ENCODE measurements around the gene LRRTM2. TPM values are rescaled to one million over a fixed set of nuclear protein-coding genes. Genes with fewer than 3 reads are reported as not detected.

LRRTM2 gene
- total RNA-seq, 2 donors from 2014 or later = not detected

DNA sequence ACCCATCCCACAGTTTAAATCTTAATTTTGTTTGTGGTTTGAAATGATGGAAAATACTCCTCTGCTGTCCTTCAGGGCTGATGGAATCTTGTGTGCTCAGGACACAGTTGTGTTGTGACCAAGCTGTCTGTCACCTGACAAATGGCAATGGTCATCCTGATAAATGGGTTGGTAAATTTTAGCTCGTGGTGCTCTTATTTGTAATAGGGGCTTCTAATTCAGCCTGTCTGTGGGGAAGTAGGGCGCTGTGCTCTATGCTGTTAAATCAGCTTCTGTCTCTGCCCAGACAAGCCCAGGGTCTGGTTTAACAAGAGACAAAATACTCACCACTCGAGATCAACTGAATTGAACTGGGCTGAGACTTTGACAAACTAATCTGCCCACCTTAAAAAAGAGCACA lies 4.5 kb downstream of the LRRTM2 start:
- no peak for DNase-seq (ENCODE audit: low spot score)
- Histone ChIP-seq H3K27ac (no peak overlapping the region), H3K4me3 (no peak overlapping the region), H3K9me3 (no peaks in the 10 kb centered on the region), H3K27me3 (replicated peaks; ENCODE audit: insufficient read depth) (no peaks in the 10 kb centered on the region), H3K4me1 (replicated peaks) (peaks cover 4% of the 10 kb centered on the region), H3K36me3 (no peaks in the 10 kb centered on the region)
- WGBS = 27% methylated on average over 3 of the region's 3 CpGs
- TF ChIP-seq POLR2AphosphoS5 (IDR thresholded peaks at IDR 0.05) (no peak), POLR2A (IDR thresholded peaks at IDR 0.05) (no peak)
- TF ChIP-seq, protein P1, sequence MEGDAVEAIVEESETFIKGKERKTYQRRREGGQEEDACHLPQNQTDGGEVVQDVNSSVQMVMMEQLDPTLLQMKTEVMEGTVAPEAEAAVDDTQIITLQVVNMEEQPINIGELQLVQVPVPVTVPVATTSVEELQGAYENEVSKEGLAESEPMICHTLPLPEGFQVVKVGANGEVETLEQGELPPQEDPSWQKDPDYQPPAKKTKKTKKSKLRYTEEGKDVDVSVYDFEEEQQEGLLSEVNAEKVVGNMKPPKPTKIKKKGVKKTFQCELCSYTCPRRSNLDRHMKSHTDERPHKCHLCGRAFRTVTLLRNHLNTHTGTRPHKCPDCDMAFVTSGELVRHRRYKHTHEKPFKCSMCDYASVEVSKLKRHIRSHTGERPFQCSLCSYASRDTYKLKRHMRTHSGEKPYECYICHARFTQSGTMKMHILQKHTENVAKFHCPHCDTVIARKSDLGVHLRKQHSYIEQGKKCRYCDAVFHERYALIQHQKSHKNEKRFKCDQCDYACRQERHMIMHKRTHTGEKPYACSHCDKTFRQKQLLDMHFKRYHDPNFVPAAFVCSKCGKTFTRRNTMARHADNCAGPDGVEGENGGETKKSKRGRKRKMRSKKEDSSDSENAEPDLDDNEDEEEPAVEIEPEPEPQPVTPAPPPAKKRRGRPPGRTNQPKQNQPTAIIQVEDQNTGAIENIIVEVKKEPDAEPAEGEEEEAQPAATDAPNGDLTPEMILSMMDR (IDR thresholded peaks at IDR 0.05) = no peak
- intact Hi-C loops (cut with DNase I) = no loop called here

DNA sequence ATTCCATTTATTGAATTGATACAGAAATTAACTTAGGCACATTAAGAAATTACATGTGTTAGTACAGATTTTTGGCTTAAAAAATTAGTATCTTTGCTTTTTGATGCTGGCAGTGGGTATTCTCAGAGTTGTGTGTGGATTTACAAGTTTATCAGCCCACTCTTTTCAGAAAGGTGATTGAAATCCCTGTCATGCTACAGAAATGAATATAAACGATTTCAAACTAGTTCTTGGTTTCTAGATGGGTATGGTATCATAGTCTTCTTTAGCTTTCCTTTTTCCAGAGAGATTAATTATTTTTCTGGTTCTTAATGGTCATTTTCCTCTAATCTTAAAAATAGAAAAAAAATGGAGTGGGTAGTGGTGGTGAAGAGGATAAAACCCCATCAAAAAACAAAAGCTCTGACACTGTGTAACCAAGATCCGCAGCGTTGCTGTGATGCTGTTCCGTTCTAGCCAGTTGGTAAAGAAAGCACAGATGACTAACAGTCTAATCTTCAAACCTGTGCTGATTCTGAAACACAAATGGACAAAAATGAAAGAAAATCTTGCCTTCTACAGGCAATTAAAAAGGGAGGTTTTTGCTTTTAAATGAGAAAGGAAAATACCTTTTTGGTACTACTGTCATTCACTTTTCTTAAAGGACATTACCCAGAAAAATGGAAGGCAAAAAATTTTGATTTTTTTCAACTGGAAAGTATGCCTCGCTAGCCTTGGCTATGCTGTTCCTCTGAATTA lies 5.2 kb downstream of the LRRTM2 start:
- no peaks in the 10 kb centered on the region for H3K36me3 ChIP-seq
- peaks cover 4% of the 10 kb centered on the region for H3K4me1 ChIP-seq (replicated peaks)
- H3K27ac ChIP-seq = no peak overlapping the region
- intact Hi-C loops (cut with DNase I) = no loop called here
- H3K27me3 ChIP-seq (replicated peaks; ENCODE audit: insufficient read depth) = no peaks in the 10 kb centered on the region
- H3K9me3 ChIP-seq = no peaks in the 10 kb centered on the region
- H3K4me3 ChIP-seq = no peak overlapping the region
- DNase-seq (ENCODE audit: low spot score) = no peak
- TF ChIP-seq, protein P1 (IDR thresholded peaks at IDR 0.05) = no peak
- TF ChIP-seq POLR2A (IDR thresholded peaks at IDR 0.05) (no peak), POLR2AphosphoS5 (IDR thresholded peaks at IDR 0.05) (no peak)
- 43% methylated on average over 5 of the region's 5 CpGs for WGBS

DNA sequence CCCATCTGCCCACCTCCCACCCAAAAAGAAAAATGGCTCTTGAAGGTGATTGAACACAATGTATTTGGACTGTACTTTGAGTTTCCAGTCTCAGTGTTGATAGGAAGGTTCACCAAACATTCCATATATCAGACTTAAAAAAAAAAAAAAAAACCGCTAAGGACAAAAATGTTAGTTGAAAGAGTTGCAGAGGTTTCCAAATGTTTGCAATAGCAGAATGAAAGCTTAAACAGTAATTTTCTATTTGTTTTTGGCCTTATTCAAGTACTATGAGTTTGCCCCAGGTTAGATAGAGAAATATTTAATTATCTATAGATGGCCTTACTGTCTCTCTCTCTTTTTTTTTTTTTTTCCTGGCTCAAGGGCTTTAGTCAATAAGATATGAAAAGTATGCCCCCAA lies 6.1 kb downstream of the LRRTM2 start:
- Histone ChIP-seq H3K36me3 (no peaks in the 10 kb centered on the region), H3K27ac (no peak overlapping the region), H3K4me3 (no peak overlapping the region), H3K27me3 (replicated peaks; ENCODE audit: insufficient read depth) (no peaks in the 10 kb centered on the region), H3K4me1 (replicated peaks) (peaks cover 4% of the 10 kb centered on the region), H3K9me3 (no peaks in the 10 kb centered on the region)
- intact Hi-C loops (cut with DNase I) = no loop called here
- 71% methylated on average over 1 of the region's 1 CpG for WGBS
- TF ChIP-seq POLR2AphosphoS5 (IDR thresholded peaks at IDR 0.05) = no peak
- TF ChIP-seq, protein P1 (IDR thresholded peaks at IDR 0.05) = no peak
- TF ChIP-seq POLR2A (IDR thresholded peaks at IDR 0.05) = no peak
- no peak for DNase-seq (ENCODE audit: low spot score)

DNA sequence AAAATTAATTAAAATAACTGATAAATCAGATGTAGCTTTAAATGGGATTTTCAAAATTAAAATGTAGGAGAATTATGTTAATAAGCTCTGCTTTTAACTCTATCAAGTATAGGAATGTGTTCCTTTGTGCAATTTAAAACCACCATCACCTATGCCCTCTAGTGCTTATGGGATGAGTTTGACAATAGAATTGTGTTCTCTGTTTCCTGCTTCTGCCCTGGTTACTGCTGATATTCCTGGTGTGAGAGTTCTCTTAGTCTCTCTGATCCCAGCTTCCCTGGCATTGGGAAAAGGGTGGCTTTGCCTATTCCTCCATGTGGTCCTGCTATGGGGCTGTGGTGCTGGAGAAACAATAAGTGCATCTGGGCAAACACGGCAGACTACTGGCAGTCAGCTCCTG lies 8.1 kb downstream of the LRRTM2 start:
- Histone ChIP-seq H3K36me3 (no peaks in the 10 kb centered on the region), H3K4me3 (no peak overlapping the region), H3K27me3 (replicated peaks; ENCODE audit: insufficient read depth) (no peaks in the 10 kb centered on the region), H3K4me1 (replicated peaks) (peaks cover 4% of the 10 kb centered on the region), H3K27ac (no peak overlapping the region), H3K9me3 (no peaks in the 10 kb centered on the region)
- no peak for DNase-seq (ENCODE audit: low spot score)
- intact Hi-C loops (cut with DNase I) = no loop called here
- WGBS = 86% methylated on average over 1 of the region's 1 CpG
- TF ChIP-seq, protein P1 (IDR thresholded peaks at IDR 0.05) = no peak
- TF ChIP-seq POLR2AphosphoS5 (IDR thresholded peaks at IDR 0.05) (no peak), POLR2A (IDR thresholded peaks at IDR 0.05) (no peak)

DNA sequence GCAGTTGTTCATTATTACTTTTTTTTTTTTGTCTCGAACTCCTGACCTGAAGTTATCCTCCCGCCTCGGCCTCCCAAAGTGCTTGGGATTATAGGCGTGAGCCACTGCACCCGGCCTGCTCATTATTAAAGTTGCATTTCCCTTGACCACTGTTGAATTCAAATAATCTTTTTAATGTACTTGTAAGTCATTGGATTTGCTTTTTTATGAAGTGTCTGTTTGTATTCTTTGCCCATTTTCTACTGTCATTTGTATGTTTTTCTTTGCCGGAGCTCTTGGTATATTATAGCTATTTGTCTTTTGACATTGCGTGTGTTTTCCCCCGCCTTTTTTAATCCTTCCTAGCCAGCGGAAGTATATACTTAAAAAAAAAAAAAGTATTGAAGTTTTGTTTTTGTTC lies 22.0 kb downstream of the LRRTM2 start:
- intact Hi-C loops (cut with DNase I) = no loop called here
- no peaks in the 10 kb centered on the region for H3K27me3 ChIP-seq (replicated peaks; ENCODE audit: insufficient read depth)
- no peak overlapping the region for H3K4me3 ChIP-seq
- TF ChIP-seq POLR2AphosphoS5 (IDR thresholded peaks at IDR 0.05) = no peak
- TF ChIP-seq POLR2A (IDR thresholded peaks at IDR 0.05) = no peak
- TF ChIP-seq, protein P1 (IDR thresholded peaks at IDR 0.05) = no peak
- H3K36me3 ChIP-seq = no peaks in the 10 kb centered on the region
- WGBS = 80% methylated on average over 9 of the region's 9 CpGs
- no peaks in the 10 kb centered on the region for H3K4me1 ChIP-seq (replicated peaks)
- no peaks in the 10 kb centered on the region for H3K9me3 ChIP-seq
- DNase-seq (ENCODE audit: low spot score) = no peak
- H3K27ac ChIP-seq = no peak overlapping the region

Measured in prostate gland (tissue), 2 donors.